Trophoblast cell (in vitro differentiated cells and primary cell): Measurements from ENCODE around the gene IFNAR1.
"Not testable (repeated sequence)": the region's sequence is repeated elsewhere in the genome, so short reads cannot be mapped to it uniquely, and the experiment has no call there.

Experiments used
- DNase-seq, 2 donors: peaks; one replicate each; pipeline ENCODE4 v3.0.0-alpha.2; 2016
- H2AFZ ChIP-seq: 2 replicates; pipeline ENCODE4 v1.6.1; 2013; ENCODE audit warnings: low read length, moderate library complexity, mild to moderate bottlenecking; ENCODE audit not compliant: insufficient read depth, poor library complexity
- H2AK5ac ChIP-seq: 2 replicates; pipeline ENCODE4 v1.6.1; 2013; ENCODE audit warnings: mild to moderate bottlenecking, low read length
- H2BK120ac ChIP-seq: 2 replicates; pipeline ENCODE4 v1.6.1; 2013; ENCODE audit warnings: low read length, mild to moderate bottlenecking, moderate library complexity; ENCODE audit not compliant: insufficient read depth, poor library complexity
- H2BK12ac ChIP-seq: 2 replicates; pipeline ENCODE4 v1.6.1; 2013; ENCODE audit warnings: mild to moderate bottlenecking, low read length, moderate library complexity
- H2BK5ac ChIP-seq: 2 replicates; pipeline ENCODE4 v1.6.1; 2013; ENCODE audit warnings: low read length, low read depth, moderate library complexity, mild to moderate bottlenecking; ENCODE audit not compliant: poor library complexity
- H3K14ac ChIP-seq: 2 replicates; pipeline ENCODE4 v1.6.1; 2013; ENCODE audit warnings: mild to moderate bottlenecking, low read length
- H3K18ac ChIP-seq: 2 replicates; pipeline ENCODE4 v1.6.1; 2013; ENCODE audit warnings: mild to moderate bottlenecking, low read length
- H3K23ac ChIP-seq: 2 replicates; pipeline ENCODE4 v1.6.1; 2013; ENCODE audit warnings: low read length
- H3K27ac ChIP-seq: 2 replicates; pipeline ENCODE4 v1.5.1; 2013; ENCODE audit warnings: low read depth, mild to moderate bottlenecking, inconsistent platforms, low read length, moderate library complexity
- H3K27me3 ChIP-seq: 2 replicates; pipeline ENCODE4 v1.6.1; 2013; ENCODE audit warnings: inconsistent platforms, mild to moderate bottlenecking, low read length, moderate library complexity; ENCODE audit not compliant: insufficient read depth
- H3K36me3 ChIP-seq, 2 experiments: 1 replicate in 1 of 2; 2 replicates in 1 of 2; pipeline ENCODE4 v1.6.1; 2013; ENCODE audit warnings: low read length in 2 of 2, mild to moderate bottlenecking in 2 of 2, moderate library complexity in 1 of 2; ENCODE audit not compliant: insufficient read depth in 2 of 2, control insufficient read depth in 1 of 2
- H3K4ac ChIP-seq: 2 replicates; pipeline ENCODE4 v1.6.1; 2013; ENCODE audit warnings: low read depth, mild to moderate bottlenecking, low read length, moderate library complexity
- H3K4me1 ChIP-seq, 2 experiments: 1 replicate in 1 of 2; 2 replicates in 1 of 2; pipeline ENCODE4 v1.6.1; 2013; ENCODE audit warnings: low read length in 2 of 2, mild to moderate bottlenecking in 2 of 2, moderate library complexity in 1 of 2; ENCODE audit not compliant: insufficient read depth in 2 of 2, control insufficient read depth in 1 of 2
- H3K4me2 ChIP-seq: 2 replicates; pipeline ENCODE4 v1.6.1; 2013; ENCODE audit warnings: inconsistent platforms, mild to moderate bottlenecking, low read length, moderate library complexity
- H3K4me3 ChIP-seq: 2 replicates; pipeline ENCODE4 v1.5.1; 2013; ENCODE audit warnings: mild to moderate bottlenecking, low read depth, low read length, inconsistent platforms
- H3K79me1 ChIP-seq: one replicate; pipeline ENCODE4 v1.6.1; 2013; ENCODE audit warnings: low read length
- H3K79me2 ChIP-seq: 2 replicates; pipeline ENCODE4 v1.6.1; 2013; ENCODE audit warnings: low read length, mild to moderate bottlenecking; ENCODE audit not compliant: control insufficient read depth, insufficient read depth, poor library complexity
- H3K9ac ChIP-seq: 2 replicates; pipeline ENCODE4 v1.6.1; 2013; ENCODE audit warnings: mild to moderate bottlenecking, low read length
- H3K9me3 ChIP-seq: 2 replicates; pipeline ENCODE4 v1.6.1; 2013; ENCODE audit warnings: low read depth, mild to moderate bottlenecking, control low read depth, inconsistent platforms, low read length; ENCODE audit not compliant: insufficient read depth
- H4K12ac ChIP-seq: 2 replicates; pipeline ENCODE4 v1.6.1; 2013; ENCODE audit warnings: low read depth, mild to moderate bottlenecking, low read length, moderate library complexity
- H4K8ac ChIP-seq: 2 replicates; pipeline ENCODE4 v1.6.1; 2013; ENCODE audit warnings: low read depth, mild to moderate bottlenecking, low read length, moderate library complexity
- H4K91ac ChIP-seq: one replicate; pipeline ENCODE4 v1.6.1; 2013; ENCODE audit warnings: low read depth, mild to moderate bottlenecking, low read length, moderate library complexity
- WGBS: extraction: QIAGEN DNeasy Blood & Tissue Kit; methylation state at CpG from one replicate; pipeline ENCODE4 v1.1.7; 2013; ENCODE audit warnings: missing lambda C conversion rate; ENCODE audit not compliant: insufficient read length, insufficient coverage; ENCODE audit errors: extremely low coverage; 5-methylcytosine and 5-hydroxymethylcytosine counted together

Gene IFNAR1

DNA sequence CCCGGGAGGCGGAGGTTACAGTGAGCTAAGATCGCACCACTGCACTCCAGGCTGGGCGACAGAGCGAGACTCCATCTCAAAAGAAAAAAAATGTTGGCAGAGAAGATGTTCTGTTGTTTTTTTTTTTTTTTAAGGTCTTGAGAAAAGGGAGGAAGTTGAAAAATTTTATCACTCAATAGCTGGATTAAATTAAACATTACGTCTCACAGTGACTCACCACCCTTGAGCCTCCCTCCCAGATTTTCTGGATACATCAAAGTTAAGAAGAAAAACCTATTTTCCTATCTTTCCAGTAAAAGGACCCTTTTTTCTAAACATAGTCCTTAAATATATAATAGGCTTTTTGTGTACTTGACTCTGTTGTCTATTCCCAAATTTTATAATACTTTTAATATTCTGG lies 35.5 kb downstream of the IFNAR1 start:
- Histone ChIP-seq H2BK120ac (no peak overlapping the region), H3K14ac (no peak overlapping the region), H3K27ac (no peak overlapping the region), H2AK5ac (no peak overlapping the region), H3K4me3 (no peak overlapping the region), H4K8ac (no peak overlapping the region), H2BK5ac (no peak overlapping the region), H3K18ac (no peak overlapping the region), H3K9ac (no peak overlapping the region), H3K4me1 (no peaks in the 10 kb centered on the region), H3K27me3 (no peaks in the 10 kb centered on the region), H3K79me2 (no peaks in the 10 kb centered on the region), H3K23ac (no peak overlapping the region), H3K36me3 (peaks cover 7 to 8% of the 10 kb centered on the region in 2 experiments), H4K91ac (no peak overlapping the region), H2AFZ (no peak overlapping the region), H4K12ac (no peak overlapping the region), H3K4ac (no peak overlapping the region), H3K4me2 (no peak overlapping the region), H3K79me1 (no peaks in the 10 kb centered on the region), H2BK12ac (no peak overlapping the region), H3K9me3 (no peaks in the 10 kb centered on the region)
- no peak for DNase-seq
- no CpG with 5 or more reads among the region's 6 CpGs for WGBS

DNA sequence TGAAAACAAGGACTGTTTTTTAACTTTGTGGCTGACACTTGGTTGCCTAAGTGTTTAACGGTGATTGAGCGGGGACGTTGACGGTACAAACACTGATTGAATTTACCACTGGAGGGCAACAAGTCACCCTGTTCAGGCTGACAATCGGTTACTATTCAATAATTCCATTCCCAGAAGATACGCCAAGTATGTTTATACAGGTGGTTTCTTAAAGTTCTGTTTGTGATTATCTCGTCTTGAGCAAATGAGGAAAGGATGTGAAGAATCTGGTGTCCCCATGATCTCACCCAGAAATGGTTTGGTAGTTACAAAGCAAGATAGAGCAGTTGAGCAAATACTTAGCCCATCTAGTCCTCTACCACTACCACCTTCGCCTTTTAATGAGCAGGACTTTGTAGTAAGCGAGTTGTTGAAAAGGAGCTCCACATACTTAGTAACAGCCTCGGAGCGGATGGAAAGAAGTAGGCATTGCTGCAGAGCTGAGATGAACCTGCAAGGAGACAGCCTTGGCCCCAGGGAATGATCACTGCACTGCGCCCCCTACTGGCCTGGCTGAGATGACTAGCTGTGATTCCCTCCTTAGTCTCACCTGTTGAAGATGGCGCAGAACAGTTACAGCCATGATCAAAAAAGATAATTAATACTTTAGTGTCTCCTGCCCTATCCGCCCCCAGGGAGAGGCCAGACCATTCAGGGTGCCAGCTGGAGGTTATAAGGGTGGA lies 36.3 kb downstream of the IFNAR1 start:
- Histone ChIP-seq H2BK120ac (no peak overlapping the region), H2AK5ac (no peak overlapping the region), H4K91ac (no peak overlapping the region), H3K18ac (no peak overlapping the region), H4K12ac (no peak overlapping the region), H2BK5ac (no peak overlapping the region), H3K9ac (no peak overlapping the region), H3K14ac (no peak overlapping the region), H3K79me2 (no peaks in the 10 kb centered on the region), H2BK12ac (no peak overlapping the region), H3K79me1 (no peaks in the 10 kb centered on the region), H4K8ac (no peak overlapping the region), H3K4me2 (no peak overlapping the region), H2AFZ (no peak overlapping the region), H3K36me3 (peaks cover 2 to 4% of the 10 kb centered on the region in 2 experiments), H3K27me3 (no peaks in the 10 kb centered on the region), H3K4me1 (no peaks in the 10 kb centered on the region), H3K4me3 (no peak overlapping the region), H3K27ac (no peak overlapping the region), H3K4ac (no peak overlapping the region), H3K23ac (no peak overlapping the region), H3K9me3 (peaks cover 1% of the 10 kb centered on the region)
- DNase-seq = peak; percentile 92 to 93
- no CpG with 5 or more reads among the region's 14 CpGs for WGBS

DNA sequence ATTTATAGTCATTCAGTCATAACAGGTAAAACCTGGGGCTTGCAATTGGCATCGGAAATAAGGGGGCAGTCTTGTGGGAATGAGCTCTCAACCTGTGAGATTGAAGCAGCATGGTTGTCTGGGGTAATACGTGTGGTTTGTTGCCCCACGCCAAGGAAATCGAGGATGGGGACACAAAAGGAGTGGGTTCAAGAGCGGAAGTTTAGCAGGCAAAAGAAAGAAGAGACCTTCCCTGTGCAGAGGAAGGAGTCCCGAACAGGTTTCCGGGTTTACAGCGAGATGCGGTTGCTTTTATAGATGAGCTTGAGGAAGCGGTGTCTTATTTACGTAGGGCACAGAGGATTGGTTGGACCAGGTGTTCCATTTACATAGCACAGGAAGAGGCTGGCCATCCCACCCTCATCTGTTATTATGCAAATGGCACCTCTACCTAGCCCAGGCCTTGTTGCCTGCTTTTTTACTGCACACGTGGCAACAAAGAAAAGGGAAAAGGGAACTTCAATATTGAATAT lies 37.3 kb downstream of the IFNAR1 start:
- no CpG with 5 or more reads among the region's 12 CpGs for WGBS
- H3K27me3 ChIP-seq = no peaks in the 10 kb centered on the region
- H3K79me2 ChIP-seq = no peaks in the 10 kb centered on the region
- H4K91ac ChIP-seq = no peak overlapping the region
- H3K27ac ChIP-seq = no peak overlapping the region
- H2AK5ac ChIP-seq = no peak overlapping the region
- H4K12ac ChIP-seq = no peak overlapping the region
- no peaks in the 10 kb centered on the region for H3K79me1 ChIP-seq
- peaks cover 5% of the 10 kb centered on the region for H3K9me3 ChIP-seq
- peaks cover 1% of the 10 kb centered on the region in 2 experiments for H3K36me3 ChIP-seq
- H3K4me2 ChIP-seq = peak overlapping the region; percentile 43
- peak overlapping the region; percentile 54 for H2AFZ ChIP-seq
- H3K4me3 ChIP-seq = no peak overlapping the region
- H2BK5ac ChIP-seq = no peak overlapping the region
- no peak overlapping the region for H2BK12ac ChIP-seq
- H2BK120ac ChIP-seq = no peak overlapping the region
- H3K4ac ChIP-seq = no peak overlapping the region
- no peak overlapping the region for H3K23ac ChIP-seq
- no peaks in the 10 kb centered on the region for H3K4me1 ChIP-seq
- H3K9ac ChIP-seq = no peak overlapping the region
- no peak overlapping the region for H3K18ac ChIP-seq
- no peak overlapping the region for H4K8ac ChIP-seq
- peak; percentile 83 to 86 for DNase-seq
- H3K14ac ChIP-seq = no peak overlapping the region

DNA sequence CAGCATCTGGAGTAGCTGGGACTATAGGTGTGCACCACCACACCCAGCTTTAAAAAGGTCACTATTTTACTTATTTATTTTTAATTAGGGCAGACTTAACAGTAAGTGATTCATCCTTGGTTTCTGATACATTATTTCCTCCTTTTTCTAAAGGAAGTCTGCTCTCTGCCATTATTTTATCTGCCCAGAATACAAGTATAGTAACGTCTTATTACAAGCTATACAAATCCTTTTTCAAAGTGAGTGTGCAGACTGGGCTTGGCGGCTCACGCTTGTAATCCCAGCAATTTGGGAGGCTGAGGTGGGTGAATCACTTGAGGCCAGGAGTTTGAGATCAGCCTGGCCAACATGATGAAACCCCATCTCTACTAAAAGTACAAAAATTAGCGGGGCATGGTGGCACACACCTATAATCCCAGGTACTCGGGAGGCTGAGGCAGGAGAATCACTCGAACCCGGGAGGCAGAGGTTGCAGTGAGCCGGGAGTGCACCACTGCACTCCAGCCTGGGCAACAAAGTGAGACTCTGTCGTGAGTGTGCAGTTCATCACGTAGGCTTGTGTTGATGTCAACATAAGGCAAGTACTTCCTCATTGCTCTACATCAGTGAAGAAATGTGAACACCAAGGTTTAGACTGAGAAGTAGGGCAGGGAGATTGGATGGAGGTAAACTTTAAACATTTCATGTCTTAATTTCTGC lies 39.3 kb downstream of the IFNAR1 start:
- no CpG with 5 or more reads among the region's 10 CpGs for WGBS

More for the DNA sequence above, 39.3 kb downstream of the IFNAR1 start:
- not testable (repeated sequence) for H4K8ac ChIP-seq, H3K4me1 ChIP-seq, H3K27me3 ChIP-seq, H3K4me2 ChIP-seq, H4K12ac ChIP-seq, H3K79me1 ChIP-seq, H3K23ac ChIP-seq, H4K91ac ChIP-seq, H2BK120ac ChIP-seq, H2BK12ac ChIP-seq, H3K14ac ChIP-seq, H3K9ac ChIP-seq, H3K79me2 ChIP-seq, H3K18ac ChIP-seq, H3K27ac ChIP-seq, H3K4ac ChIP-seq, H2AK5ac ChIP-seq, H2AFZ ChIP-seq, H2BK5ac ChIP-seq, H3K36me3 ChIP-seq, H3K4me3 ChIP-seq
- DNase-seq = peak in 1 of 2 donors; percentile 68
- H3K9me3 ChIP-seq = peaks cover 14% of the 10 kb centered on the region
